Karpas-422 (cell line): Measurements from ENCODE around the gene MYO18B. TPM values are rescaled to one million over a fixed set of nuclear protein-coding genes. Genes with fewer than 3 reads are reported as not detected.

ENCODE experiments used
- DNase-seq: peaks from one replicate; pipeline ENCODE4 v3.0.0-alpha.2; 2015
- H2AFZ ChIP-seq: fragments of 200-600 bp; sonication (generic); 2 replicates; pipeline ENCODE4 v1.6.1; 2014; ENCODE audit warnings: antibody characterized with exemption, low read length, mixed read lengths
- H3K27ac ChIP-seq: fragments of 200-600 bp; sonication (generic); 2 replicates; pipeline ENCODE4 v1.5.1; 2014; ENCODE audit warnings: mild to moderate bottlenecking, low read length, moderate library complexity
- H3K27me3 ChIP-seq: fragments of 200-600 bp; sonication (generic); 2 replicates; pipeline ENCODE4 v1.6.1; 2014; ENCODE audit warnings: low read length, mixed read lengths
- H3K36me3 ChIP-seq: fragments of 200-600 bp; sonication (generic); 2 replicates; pipeline ENCODE4 v1.6.1; 2014; ENCODE audit warnings: low read length, mixed read lengths; ENCODE audit not compliant: insufficient read depth
- H3K4me1 ChIP-seq: fragments of 200-600 bp; sonication (generic); 2 replicates; pipeline ENCODE4 v1.6.1; 2014; ENCODE audit warnings: mild to moderate bottlenecking, low read length, mixed read lengths
- H3K4me2 ChIP-seq: fragments of 200-600 bp; sonication (generic); 2 replicates; pipeline ENCODE4 v1.6.1; 2014; ENCODE audit warnings: low read length, low read depth, mild to moderate bottlenecking; ENCODE audit not compliant: poor library complexity, severe bottlenecking
- H3K4me3 ChIP-seq: fragments of 200-600 bp; sonication (generic); 2 replicates; pipeline ENCODE4 v1.5.1; 2014; ENCODE audit warnings: mild to moderate bottlenecking, antibody characterized with exemption, low read length, mixed read lengths
- H3K79me2 ChIP-seq: fragments of 200-600 bp; sonication (generic); 2 replicates; pipeline ENCODE4 v1.6.1; 2014; ENCODE audit warnings: mild to moderate bottlenecking, low read length, mixed read lengths
- H3K9ac ChIP-seq: fragments of 200-600 bp; sonication (generic); 2 replicates; pipeline ENCODE4 v1.6.0; 2014; ENCODE audit warnings: low read length
- H3K9me2 ChIP-seq: fragments of 200-600 bp; sonication (generic), shearing (Covaris generic); replicated peaks from 2 replicates; pipeline ENCODE4 v1.6.0; 2014; ENCODE audit warnings: mild to moderate bottlenecking, low read length, moderate library complexity; ENCODE audit not compliant: insufficient read depth
- H3K9me3 ChIP-seq: fragments of 300-700, 200-600 bp; sonication (generic); 2 replicates; pipeline ENCODE4 v1.6.1; 2014; ENCODE audit warnings: low read length, mixed read lengths
- H4K20me1 ChIP-seq: fragments of 200-600 bp; sonication (generic); 2 replicates; pipeline ENCODE4 v1.6.1; 2014; ENCODE audit warnings: mild to moderate bottlenecking, antibody characterized with exemption, low read length, low read depth; ENCODE audit not compliant: insufficient read depth
- total RNA-seq: library from RNA; depleted of rRNA; stranded (reverse); fragments of >200 nt; shearing (Covaris generic); gene quantifications from 2 replicates; pipeline ENCODE4 v1.2.3, GENCODE V29; 2014; ENCODE audit warnings: low replicate concordance

The MYO18B gene
- total RNA-seq, 1 experiment from 2014 or later, result not detected

GRCh38 chr22:25800766-25801165 is 58.8 kb downstream of the MYO18B start:
- no peaks in the 10 kb centered on the region for H4K20me1 ChIP-seq
- no peak overlapping the region for H3K4me3 ChIP-seq
- no peak overlapping the region for H3K27ac ChIP-seq
- H3K36me3 ChIP-seq, result no peaks in the 10 kb centered on the region
- no peaks in the 10 kb centered on the region for H3K79me2 ChIP-seq
- no peak overlapping the region for H2AFZ ChIP-seq
- H3K9me3 ChIP-seq, result no peaks in the 10 kb centered on the region
- no peak overlapping the region for H3K4me2 ChIP-seq
- H3K9me2 ChIP-seq, result no peaks in the 10 kb centered on the region
- H3K9ac ChIP-seq, result no peak overlapping the region
- H3K4me1 ChIP-seq, result no peaks in the 10 kb centered on the region
- H3K27me3 ChIP-seq, result no peaks in the 10 kb centered on the region
- DNase-seq, result no peak

DNA sequence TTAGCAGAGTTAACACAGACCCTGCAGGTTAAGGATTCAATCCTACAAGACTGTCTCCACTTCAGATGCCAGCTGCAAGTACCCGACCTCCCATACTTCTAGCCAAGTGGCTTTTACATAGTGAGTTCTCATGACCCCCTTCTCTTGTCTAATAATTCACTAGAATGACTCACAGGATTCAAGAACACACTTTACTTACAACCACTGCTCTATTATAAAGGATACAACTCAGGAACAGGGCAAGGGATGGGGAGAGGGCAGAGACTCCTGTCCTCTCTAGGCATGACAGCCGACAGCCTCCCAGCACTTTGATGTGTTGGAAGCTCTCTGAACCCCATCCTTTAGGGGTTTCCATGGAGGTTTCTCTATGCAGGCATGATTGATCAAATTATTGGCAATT is 60.0 kb downstream of the MYO18B start:
- DNase-seq, result no peak
- Histone ChIP-seq H3K79me2 (no peaks in the 10 kb centered on the region), H3K27ac (no peak overlapping the region), H4K20me1 (no peaks in the 10 kb centered on the region), H3K4me1 (no peaks in the 10 kb centered on the region), H3K4me3 (no peak overlapping the region), H3K9ac (no peak overlapping the region), H3K27me3 (no peaks in the 10 kb centered on the region), H3K9me2 (no peaks in the 10 kb centered on the region), H3K9me3 (no peaks in the 10 kb centered on the region), H3K4me2 (no peak overlapping the region), H3K36me3 (no peaks in the 10 kb centered on the region), H2AFZ (no peak overlapping the region)

GRCh38 chr22:25804676-25805075 is 62.7 kb downstream of the MYO18B start:
- Histone ChIP-seq H2AFZ (no peak overlapping the region), H3K79me2 (no peaks in the 10 kb centered on the region), H3K4me2 (no peak overlapping the region), H3K9me2 (no peaks in the 10 kb centered on the region), H3K4me3 (no peak overlapping the region), H3K9me3 (no peaks in the 10 kb centered on the region), H3K4me1 (no peaks in the 10 kb centered on the region), H3K27ac (no peak overlapping the region), H3K9ac (no peak overlapping the region), H4K20me1 (no peaks in the 10 kb centered on the region), H3K27me3 (no peaks in the 10 kb centered on the region), H3K36me3 (no peaks in the 10 kb centered on the region)
- no peak for DNase-seq

DNA sequence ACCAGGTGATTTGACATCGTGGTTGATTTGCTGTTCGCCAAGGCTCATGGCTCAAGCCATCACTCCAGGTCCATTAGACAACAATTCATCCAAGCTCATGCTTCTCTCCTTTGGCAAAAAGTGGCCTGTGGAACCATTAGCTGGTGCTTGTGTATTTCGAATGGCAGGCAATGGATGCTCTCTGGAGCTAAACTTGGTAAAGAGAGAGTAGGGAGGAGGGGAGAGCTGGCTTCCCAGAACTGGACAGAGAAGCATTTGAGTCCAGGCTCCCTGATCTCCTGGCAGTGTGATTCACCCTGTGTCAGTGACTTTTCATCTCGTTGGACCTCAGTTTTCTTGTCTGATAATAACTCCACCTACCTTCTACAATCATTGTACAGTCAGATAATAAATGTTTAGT is 64.6 kb downstream of the MYO18B start:
- H3K9ac ChIP-seq, result no peak overlapping the region
- no peaks in the 10 kb centered on the region for H3K4me1 ChIP-seq
- no peaks in the 10 kb centered on the region for H3K27me3 ChIP-seq
- no peak overlapping the region for H3K4me2 ChIP-seq
- no peaks in the 10 kb centered on the region for H3K79me2 ChIP-seq
- H3K36me3 ChIP-seq, result no peaks in the 10 kb centered on the region
- DNase-seq, result no peak
- H4K20me1 ChIP-seq, result no peaks in the 10 kb centered on the region
- H3K9me2 ChIP-seq, result no peaks in the 10 kb centered on the region
- no peaks in the 10 kb centered on the region for H3K9me3 ChIP-seq
- no peak overlapping the region for H3K27ac ChIP-seq
- no peak overlapping the region for H2AFZ ChIP-seq
- H3K4me3 ChIP-seq, result no peak overlapping the region

DNA sequence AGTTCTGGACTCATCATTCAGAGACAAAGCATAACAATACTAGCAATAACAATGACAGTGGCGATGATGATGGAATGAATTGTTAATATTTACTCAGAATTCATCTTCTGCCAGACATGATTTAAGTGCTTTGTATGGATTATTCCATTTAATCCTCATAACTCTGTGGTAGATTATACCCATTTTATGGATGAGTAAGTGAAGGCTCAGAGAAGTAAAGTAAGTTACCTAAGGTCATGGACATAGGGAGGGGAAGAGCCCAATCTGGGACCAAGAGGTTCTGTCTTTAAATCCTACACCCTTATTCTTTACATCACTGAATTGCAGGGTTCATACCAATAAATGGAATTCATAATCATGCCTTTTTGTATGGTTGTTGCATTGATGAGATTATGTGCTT is 72.7 kb downstream of the MYO18B start:
- Histone ChIP-seq H3K4me3 (no peak overlapping the region), H3K4me1 (no peaks in the 10 kb centered on the region), H4K20me1 (no peaks in the 10 kb centered on the region), H2AFZ (no peak overlapping the region), H3K27ac (no peak overlapping the region), H3K36me3 (no peaks in the 10 kb centered on the region), H3K79me2 (no peaks in the 10 kb centered on the region), H3K27me3 (no peaks in the 10 kb centered on the region), H3K9me3 (no peaks in the 10 kb centered on the region), H3K4me2 (no peak overlapping the region), H3K9me2 (no peaks in the 10 kb centered on the region), H3K9ac (no peak overlapping the region)
- DNase-seq, result no peak

- H3K36me3 ChIP-seq, result no peaks in the 10 kb centered on the region
- no peaks in the 10 kb centered on the region for H3K79me2 ChIP-seq
- H3K27ac ChIP-seq, result no peak overlapping the region
- H3K4me1 ChIP-seq, result no peaks in the 10 kb centered on the region
- no peak overlapping the region for H3K4me2 ChIP-seq
- no peaks in the 10 kb centered on the region for H3K9me2 ChIP-seq
- no peak for DNase-seq
- no peaks in the 10 kb centered on the region for H4K20me1 ChIP-seq
- H3K9ac ChIP-seq, result no peak overlapping the region
- H2AFZ ChIP-seq, result no peak overlapping the region
- no peak overlapping the region for H3K4me3 ChIP-seq
- H3K27me3 ChIP-seq, result 0 out of 2 replicates have a peak, but pooled peaks cover under 1% of the 10 kb centered on the region
- no peaks in the 10 kb centered on the region for H3K9me3 ChIP-seq
Observed at GRCh38 chr22:25815561-25815960, 73.6 kb downstream of the MYO18B start.

GRCh38 chr22:25816522-25817059 is 74.6 kb downstream of the MYO18B start:
- Histone ChIP-seq H3K9me3 (no peaks in the 10 kb centered on the region), H2AFZ (no peak overlapping the region), H3K4me1 (no peaks in the 10 kb centered on the region), H3K4me2 (no peak overlapping the region), H3K9me2 (no peaks in the 10 kb centered on the region), H3K27ac (no peak overlapping the region), H3K9ac (no peak overlapping the region), H3K4me3 (no peak overlapping the region), H4K20me1 (no peaks in the 10 kb centered on the region), H3K36me3 (no peaks in the 10 kb centered on the region), H3K79me2 (no peaks in the 10 kb centered on the region), H3K27me3 (0 out of 2 replicates have a peak, but pooled peaks cover 2% of the 10 kb centered on the region)
- DNase-seq, result no peak

DNA sequence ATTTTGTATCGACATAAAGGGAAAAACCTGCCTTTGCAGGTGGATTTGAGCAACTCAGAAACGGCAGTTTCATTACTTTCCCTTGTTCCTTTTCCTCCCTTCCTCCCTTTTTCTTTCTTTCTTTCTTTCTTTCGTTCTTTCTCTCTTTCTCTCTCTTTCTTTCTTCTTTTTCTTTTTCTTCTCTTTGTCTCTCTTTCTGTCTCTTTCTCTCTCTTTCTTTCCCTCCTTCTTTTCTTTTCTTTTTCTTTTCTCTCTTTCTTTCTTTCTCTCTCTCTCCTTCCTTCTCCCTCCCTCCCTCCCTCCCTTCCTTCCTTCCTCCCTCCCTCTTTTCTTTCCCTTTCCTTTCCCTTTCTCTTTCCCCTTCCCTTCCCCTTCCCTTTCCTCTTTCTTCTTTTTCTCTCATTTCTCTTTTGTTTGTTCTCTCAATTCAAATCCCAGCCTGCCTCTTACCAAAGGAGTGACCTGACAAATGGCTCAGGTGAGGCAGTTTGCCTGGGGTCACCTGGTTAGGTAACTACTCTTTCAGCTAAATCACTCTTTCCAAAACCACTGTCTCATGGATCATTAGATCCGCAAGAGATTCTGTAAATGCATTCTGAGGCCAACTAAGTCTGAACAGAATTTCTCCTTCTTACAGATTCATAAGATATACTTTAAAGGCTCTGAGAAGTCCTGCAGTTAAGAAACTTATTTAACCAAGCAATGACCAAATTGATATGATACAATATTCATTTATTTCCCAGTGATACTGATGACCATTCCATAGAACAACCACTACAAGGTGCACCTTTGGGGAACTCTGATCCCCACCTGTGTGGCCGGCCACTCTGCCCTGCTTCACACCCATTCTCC is 75.3 kb downstream of the MYO18B start:
- Histone ChIP-seq H3K27ac (no peak overlapping the region), H3K4me2 (no peak overlapping the region), H3K9me2 (no peaks in the 10 kb centered on the region), H4K20me1 (no peaks in the 10 kb centered on the region), H3K9me3 (no peaks in the 10 kb centered on the region), H3K27me3 (0 out of 2 replicates have a peak, but pooled peaks cover 2% of the 10 kb centered on the region), H3K4me1 (no peaks in the 10 kb centered on the region), H3K9ac (no peak overlapping the region), H3K4me3 (no peak overlapping the region), H3K36me3 (no peaks in the 10 kb centered on the region), H3K79me2 (no peaks in the 10 kb centered on the region), H2AFZ (no peak overlapping the region)
- DNase-seq, result no peak
